Endothelial cell of umbilical vein (primary cell): ENCODE data around the gene UROC1. TPM values are rescaled to one million over a fixed set of nuclear protein-coding genes. Genes with fewer than 3 reads are reported as not detected.

ENCODE experiments used
- BruUV-seq: library from RNA; stranded (reverse); fragments of 400-500 nt; replicated peaks from 2 replicates; lab custom pipeline; 2021; lab: Mats Ljungman, UMichigan
- CTCF ChIA-PET: fragments of 300-600, 350-600 bp; sonication (Branson Sonifier 250); formaldehyde crosslinking; loops from one replicate; lab custom pipeline; 2021; ENCODE audit warnings: antibody characterized with exemption, inconsistent platforms; lab: Charles Lee
- POLR2A ChIA-PET: fragments of 300-600, 350-600 bp; sonication (Branson Sonifier 250); formaldehyde crosslinking; loops from one replicate; lab custom pipeline; 2021; ENCODE audit warnings: antibody characterized with exemption, inconsistent platforms; lab: Charles Lee
- DNase-seq: peaks from one replicate; pipeline ENCODE4 v3.0.0-alpha.2; 2011; ENCODE audit warnings: low read depth, low spot score
- FAIRE-seq: peaks from 2 replicates; lab custom pipeline; 2011; peaks lifted over from hg19 to GRCh38; lab: Jason Lieb, UNC
- H2AFZ ChIP-seq: 2 replicates; pipeline ENCODE4 v1.6.0; 2012; ENCODE audit warnings: low read depth, low read length, control low read depth, inconsistent platforms
- H3K27ac ChIP-seq: 2 replicates; pipeline ENCODE4 v1.5.1; 2011; ENCODE audit warnings: low read depth, mild to moderate bottlenecking, control low read depth, low read length, moderate library complexity; ENCODE audit not compliant: insufficient read depth
- H3K27me3 ChIP-seq, 2 experiments: 2 replicates each; pipeline versions ENCODE4 v1.6.0 to v1.6.1; 2011; ENCODE audit warnings: low read length in 2 of 2, mixed read lengths in 1 of 2; ENCODE audit not compliant: control insufficient read depth in 2 of 2, insufficient read depth in 2 of 2
- H3K36me3 ChIP-seq, 2 experiments: 2 replicates in 1 of 2; 3 replicates in 1 of 2; pipeline ENCODE4 v1.5.1; 2011; ENCODE audit warnings: low read length in 2 of 2, mild to moderate bottlenecking in 1 of 2, moderate library complexity in 1 of 2; ENCODE audit not compliant: control insufficient read depth in 2 of 2, insufficient read depth in 2 of 2; ENCODE audit errors: extremely low read depth in 1 of 2
- H3K4me1 ChIP-seq: 3 replicates; pipeline ENCODE4 v1.5.1; 2011; ENCODE audit warnings: mild to moderate bottlenecking, low read length; ENCODE audit not compliant: control insufficient read depth, insufficient read depth; ENCODE audit errors: extremely low read depth
- H3K4me2 ChIP-seq: 2 replicates; pipeline ENCODE4 v1.6.1; 2011; ENCODE audit warnings: low read length, control low read depth, mixed read lengths; ENCODE audit not compliant: insufficient read depth
- H3K4me3 ChIP-seq, 3 experiments: fragments of 200-600 bp in 1 of 3; sonication (generic), shearing (Covaris generic) in 1 of 3; replicated peaks in 1 of 3; 2 replicates each; pipeline ENCODE4 v1.5.1; 2011 to 2016; ENCODE audit warnings: control low read depth in 3 of 3, low read length in 3 of 3, mild to moderate bottlenecking in 2 of 3, inconsistent platforms in 1 of 3, low read depth in 1 of 3, moderate library complexity in 1 of 3; ENCODE audit not compliant: insufficient read depth in 1 of 3
- H3K79me2 ChIP-seq: 2 replicates; pipeline ENCODE4 v1.6.0; 2012; ENCODE audit warnings: low read length, inconsistent platforms; ENCODE audit not compliant: control insufficient read depth, insufficient read depth
- H3K9ac ChIP-seq: replicated peaks from 2 replicates; pipeline ENCODE3; 2011; ENCODE audit warnings: low read length, control low read depth; ENCODE audit not compliant: insufficient read depth; ENCODE audit errors: extremely low read depth
- H3K9me1 ChIP-seq: replicated peaks from 3 replicates; pipeline ENCODE4 v1.6.0; 2011; ENCODE audit warnings: mild to moderate bottlenecking, low read length; ENCODE audit not compliant: control insufficient read depth, insufficient read depth; ENCODE audit errors: extremely low read depth
- H3K9me3 ChIP-seq: replicated peaks from 2 replicates; pipeline ENCODE4 v1.5.1; 2012; ENCODE audit warnings: low read length, inconsistent platforms; ENCODE audit not compliant: control insufficient read depth, insufficient read depth
- H4K20me1 ChIP-seq: replicated peaks from 2 replicates; pipeline ENCODE3; 2011; ENCODE audit warnings: mild to moderate bottlenecking, low read length; ENCODE audit not compliant: control insufficient read depth, insufficient read depth; ENCODE audit errors: extremely low read depth
- EZH2 ChIP-seq: IDR thresholded peaks from 2 replicates; pipeline ENCODE4 v1.6.1; 2012; ENCODE audit warnings: borderline replicate concordance, low read depth, mild to moderate bottlenecking, moderate library complexity, low read length, inconsistent platforms; ENCODE audit not compliant: severe bottlenecking
- GATA2 ChIP-seq: IDR thresholded peaks from 2 replicates; pipeline ENCODE4 v1.7.0; 2011; ENCODE audit warnings: low read depth, mild to moderate bottlenecking, moderate library complexity, mixed read lengths, low read length; ENCODE audit not compliant: insufficient read length, insufficient read depth
- JUN ChIP-seq: IDR thresholded peaks from 2 replicates; pipeline ENCODE4 v1.6.1; 2011; ENCODE audit warnings: borderline replicate concordance, low read depth; ENCODE audit not compliant: insufficient read length, insufficient read depth
- POLR2A ChIP-seq: IDR thresholded peaks from 2 replicates; pipeline ENCODE4 v1.6.1; 2012; ENCODE audit warnings: low read depth, mild to moderate bottlenecking, control low read depth, low read length
- dilution Hi-C: fragments of 300-500 bp; cut with MboI; formaldehyde crosslinking; loops from one replicate; pipeline ENCODE4 v1.15.0; 2019; ENCODE audit warnings: low sequenced_read_pairs; ENCODE audit not compliant: extremely low pct_ligation_motif_present
- intact Hi-C: fragments of 100-400 bp; cut with micrococcal nuclease; formaldehyde crosslinking; loops from one replicate; pipeline ENCODE4 v1.10.0; 2022
- polyA plus RNA-seq, 4 experiments: library from polyadenylated mRNA; depleted of rRNA in 3 of 4; stranded (reverse) in 3 of 4; unstranded in 1 of 4; fragments of >200 nt; gene quantifications; 2 replicates each; pipeline versions ENCODE4 v1.2.1 to v1.2.3, GENCODE V29; 2011 to 2012; ENCODE audit warnings: missing spikeins in 1 of 4
- total RNA-seq: library from RNA; stranded (reverse); gene quantifications from 2 replicates; pipeline ENCODE4 v1.2.3, GENCODE V29; 2021
- TF ChIP-seq, protein P1 (sequence below), 2 donors: IDR thresholded peaks; 1 replicate in 1 of 2; 2 replicates in 1 of 2; pipeline ENCODE4 v1.5.1; 2011; ENCODE audit warnings: low read length in 2 of 2, mild to moderate bottlenecking in 2 of 2, moderate library complexity in 2 of 2, control low read depth in 1 of 2, inconsistent platforms in 1 of 2, low read depth in 1 of 2; ENCODE audit not compliant: insufficient read depth in 1 of 2; ENCODE audit errors: extremely low read depth in 1 of 2

Gene UROC1
- total and polyA plus RNA-seq, 2 donors (not counting 3 experiments of a cell fraction or from before 2014, with no cell fraction given): not detected

DNA sequence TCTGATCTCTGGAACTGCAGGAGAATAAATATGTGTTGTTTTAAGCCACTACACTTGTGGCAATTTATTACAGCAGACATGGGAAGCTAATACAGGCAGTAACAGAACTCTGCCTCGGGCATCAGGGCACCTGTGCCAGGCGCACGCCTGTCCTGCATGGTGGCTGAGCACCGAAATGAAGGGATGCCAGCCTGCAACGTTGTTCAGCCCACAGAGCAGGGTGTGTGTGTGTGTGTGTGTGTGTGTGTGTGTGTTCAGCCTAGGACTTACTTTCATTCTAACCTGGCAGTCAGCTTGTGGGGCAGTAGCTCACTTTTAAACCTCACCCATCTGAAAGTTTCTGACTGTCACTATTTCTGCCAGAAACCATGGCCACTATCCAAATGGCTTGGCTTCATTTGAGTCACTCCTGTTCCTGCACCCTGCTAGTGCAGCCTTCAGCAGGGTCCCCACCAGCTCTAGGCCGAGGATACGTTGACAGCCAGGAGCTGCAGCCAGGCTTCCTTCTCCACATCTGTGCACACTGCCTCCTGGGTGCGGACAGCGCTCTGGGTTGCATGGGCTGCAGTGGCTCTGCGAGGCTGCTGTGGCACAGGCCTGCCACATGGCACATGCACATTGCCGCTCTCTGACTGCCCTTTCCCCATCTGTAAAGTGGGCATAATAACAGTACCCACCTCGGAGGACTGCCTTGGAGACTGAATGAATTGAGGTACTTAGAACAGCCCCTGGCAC is 4.5 kb downstream of the UROC1 start:
- Histone ChIP-seq H3K79me2 (no peaks in the 10 kb centered on the region), H3K36me3 (no peaks in the 10 kb centered on the region), H3K27ac (no peak overlapping the region), H3K9me1 (no peaks in the 10 kb centered on the region), H3K9ac (no peak overlapping the region), H3K9me3 (no peaks in the 10 kb centered on the region), H4K20me1 (no peaks in the 10 kb centered on the region), H3K4me3 (no peak overlapping the region), H3K27me3 (no peaks in the 10 kb centered on the region), H3K4me1 (no peaks in the 10 kb centered on the region), H3K4me2 (no peak overlapping the region), H2AFZ (no peak overlapping the region)
- TF ChIP-seq EZH2: no peak
- TF ChIP-seq POLR2A: no peak
- TF ChIP-seq GATA2: no peak
- ChIA-PET POLR2A (no interaction called here), CTCF (interaction anchor here (1.5 kb wide), 1 partner anchor 10 kb away, joined by 5 read pairs; no protein-coding TSS in a partner anchor)
- BruUV-seq: no TSS peak
- dilution Hi-C loops: no loop called here
- FAIRE-seq (no peak), DNase-seq (no peak)
- intact Hi-C loops: no loop called here

DNA sequence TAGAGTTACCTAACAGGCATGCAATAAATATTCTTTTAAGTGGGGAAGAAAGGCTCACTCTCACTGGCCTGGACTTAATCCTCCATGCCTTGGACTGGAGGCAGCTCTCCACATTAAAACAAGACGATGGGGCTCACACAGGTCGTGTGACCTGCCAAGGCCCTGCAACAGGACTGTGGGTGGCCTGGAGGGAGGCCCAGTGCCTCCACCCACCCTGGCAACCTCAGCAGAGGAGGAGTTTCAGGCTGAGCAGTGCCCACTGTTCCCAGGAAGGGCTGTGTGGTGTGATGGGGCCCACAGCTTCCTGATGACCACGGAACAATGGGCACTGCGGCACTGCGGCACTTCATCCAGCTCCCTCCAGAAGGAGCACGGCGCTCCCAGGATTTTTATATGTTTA is 5.5 kb downstream of the UROC1 start:
- DNase-seq: no peak
- TF ChIP-seq EZH2: no peak
- TF ChIP-seq POLR2A: no peak
- TF ChIP-seq, protein P1, sequence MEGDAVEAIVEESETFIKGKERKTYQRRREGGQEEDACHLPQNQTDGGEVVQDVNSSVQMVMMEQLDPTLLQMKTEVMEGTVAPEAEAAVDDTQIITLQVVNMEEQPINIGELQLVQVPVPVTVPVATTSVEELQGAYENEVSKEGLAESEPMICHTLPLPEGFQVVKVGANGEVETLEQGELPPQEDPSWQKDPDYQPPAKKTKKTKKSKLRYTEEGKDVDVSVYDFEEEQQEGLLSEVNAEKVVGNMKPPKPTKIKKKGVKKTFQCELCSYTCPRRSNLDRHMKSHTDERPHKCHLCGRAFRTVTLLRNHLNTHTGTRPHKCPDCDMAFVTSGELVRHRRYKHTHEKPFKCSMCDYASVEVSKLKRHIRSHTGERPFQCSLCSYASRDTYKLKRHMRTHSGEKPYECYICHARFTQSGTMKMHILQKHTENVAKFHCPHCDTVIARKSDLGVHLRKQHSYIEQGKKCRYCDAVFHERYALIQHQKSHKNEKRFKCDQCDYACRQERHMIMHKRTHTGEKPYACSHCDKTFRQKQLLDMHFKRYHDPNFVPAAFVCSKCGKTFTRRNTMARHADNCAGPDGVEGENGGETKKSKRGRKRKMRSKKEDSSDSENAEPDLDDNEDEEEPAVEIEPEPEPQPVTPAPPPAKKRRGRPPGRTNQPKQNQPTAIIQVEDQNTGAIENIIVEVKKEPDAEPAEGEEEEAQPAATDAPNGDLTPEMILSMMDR (IDR thresholded peaks at IDR 0.05; ENCODE audit: extremely low read depth in 1 of 2, insufficient read depth in 1 of 2, low read depth in 1 of 2, low read length in 2 of 2): no peak
- TF ChIP-seq GATA2: no peak
- TF ChIP-seq JUN: no peak
- ChIA-PET CTCF (interaction anchor here (1.1 kb wide), 1 partner anchor 11 kb away, joined by 6 read pairs; no protein-coding TSS in a partner anchor), POLR2A (no interaction called here)
- Histone ChIP-seq H3K9me3 (no peaks in the 10 kb centered on the region), H3K4me2 (no peak overlapping the region), H3K9ac (no peak overlapping the region), H3K27ac (no peak overlapping the region), H3K9me1 (no peaks in the 10 kb centered on the region), H2AFZ (no peak overlapping the region), H3K4me1 (no peaks in the 10 kb centered on the region), H3K4me3 (no peak overlapping the region), H3K36me3 (no peaks in the 10 kb centered on the region), H3K27me3 (no peaks in the 10 kb centered on the region), H3K79me2 (no peaks in the 10 kb centered on the region), H4K20me1 (no peaks in the 10 kb centered on the region)
- no peak for FAIRE-seq
- BruUV-seq: no TSS peak
- intact Hi-C loops: no loop called here
- dilution Hi-C loops: no loop called here
